Tibial nerve (tissue), 4 donors: ENCODE results near the gene PHF10. TPM values are rescaled to one million over a fixed set of nuclear protein-coding genes. Genes with fewer than 3 reads are reported as not detected.

Source experiments
- DNase-seq, 2 donors: peaks; one replicate each; pipeline ENCODE4 v3.0.0-alpha.2; 2019; ENCODE audit warnings: low spot score in 2 of 2
- H3K27ac ChIP-seq, 4 donors: fragments of 200-600 bp; sonication (generic) in 3 of 4; one replicate each; pipeline ENCODE4 v1.5.1; 2017 to 2019; ENCODE audit warnings: mild to moderate bottlenecking in 1 of 4
- H3K27me3 ChIP-seq, 2 donors: fragments of 200-600 bp; sonication (generic) in 1 of 2; one replicate each; pipeline versions ENCODE4 v1.5.1 to v1.6.0; 2017 to 2019
- H3K36me3 ChIP-seq, 3 donors: fragments of 200-600 bp; sonication (generic); one replicate each; pipeline ENCODE4 v1.5.1; 2018 to 2019
- H3K4me1 ChIP-seq, 4 donors: fragments of 200-600 bp; sonication (generic) in 3 of 4; one replicate each; pipeline ENCODE4 v1.5.1; 2017 to 2019
- H3K4me3 ChIP-seq, 4 donors: fragments of 200-600 bp; sonication (generic) in 3 of 4; one replicate each; pipeline ENCODE4 v1.5.1; 2017 to 2019; ENCODE audit warnings: mild to moderate bottlenecking in 1 of 4, moderate library complexity in 1 of 4
- H3K9me3 ChIP-seq, 4 donors: fragments of 200-600 bp; sonication (generic) in 3 of 4; one replicate each; pipeline ENCODE4 v1.5.1; 2017 to 2019
- EP300 ChIP-seq, 2 donors: sonication (generic); formaldehyde crosslinking; IDR thresholded peaks; one replicate each; pipeline ENCODE4 v1.6.1; 2017; ENCODE audit warnings: antibody characterized with exemption in 2 of 2, mild to moderate bottlenecking in 1 of 2
- POLR2A ChIP-seq, 2 donors: fragments of 450-650 bp; IDR thresholded peaks; one replicate each; pipeline ENCODE4 v1.6.1; 2017; ENCODE audit warnings: antibody characterized with exemption in 2 of 2, mild to moderate bottlenecking in 2 of 2, moderate library complexity in 2 of 2
- WGBS, 2 donors: methylation state at CpG; one replicate each; pipeline ENCODE4 v1.1.5; 2018; 5-methylcytosine and 5-hydroxymethylcytosine counted together
- total RNA-seq, 4 donors: library from RNA; depleted of rRNA; stranded (reverse); fragments of >200 nt; gene quantifications; one replicate each; pipeline ENCODE4 v1.1.0, GENCODE V29; 2016
- TF ChIP-seq, protein P1 (sequence below), 5 experiments: fragments of 200-600 bp in 3 of 5; fragments of 450-650 bp in 2 of 5; sonication (generic) in 3 of 5; IDR thresholded peaks; one replicate each; pipeline ENCODE4 v1.5.1; 2016 to 2019; ENCODE audit warnings: antibody characterized with exemption in 5 of 5, mild to moderate bottlenecking in 3 of 5, moderate library complexity in 2 of 5

Gene PHF10
- total RNA-seq, 4 donors from 2014 or later, result 48.3 to 54.5 (median 51.4) TPM

DNA sequence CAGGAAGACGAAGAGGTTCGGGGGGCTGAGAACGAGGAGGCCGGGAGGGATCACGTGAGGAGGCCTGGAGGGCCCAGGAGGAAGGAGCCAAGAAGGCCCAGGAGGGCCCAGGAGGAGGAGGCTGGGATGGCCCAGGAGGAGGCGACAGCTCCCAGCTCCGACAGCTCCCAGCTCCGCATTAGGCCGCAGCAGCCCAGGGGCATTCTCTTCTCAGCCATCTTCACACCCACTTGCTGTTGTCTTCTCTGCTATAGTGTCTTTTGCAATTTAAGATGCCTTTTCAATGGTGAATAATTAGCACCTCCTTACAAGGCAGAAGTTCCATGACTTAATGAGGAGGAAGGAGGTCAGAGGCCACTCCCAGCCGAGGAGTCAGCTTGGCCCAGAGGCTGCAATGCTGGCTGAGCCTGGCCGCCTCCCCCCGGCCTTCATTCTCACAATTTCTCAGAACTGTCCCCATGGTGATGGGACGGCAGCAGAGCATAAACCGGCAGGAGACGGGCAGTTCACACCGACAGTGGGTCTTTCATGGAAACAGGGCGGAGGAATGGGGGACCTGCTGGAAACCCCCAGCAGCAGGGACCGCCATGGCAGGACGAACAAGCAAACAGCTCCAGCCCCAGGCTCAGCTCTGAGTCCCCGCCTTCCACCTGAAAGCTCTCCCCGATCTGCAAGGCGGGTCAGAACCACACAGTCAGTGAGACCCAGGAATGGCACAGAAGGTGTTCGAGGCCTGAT lies 67.6 kb downstream of the PHF10 start:
- Histone ChIP-seq H3K27me3 (no peaks in the 10 kb centered on the region), H3K27ac (no peak overlapping the region), H3K4me1 (peaks cover 0 to 13% (median 0%) of the 10 kb centered on the region in 4 donors), H3K36me3 (peaks cover 0 to 71% (median 2%) of the 10 kb centered on the region in 3 donors), H3K4me3 (no peak overlapping the region), H3K9me3 (no peaks in the 10 kb centered on the region)
- DNase-seq, result no peak
- TF ChIP-seq, protein P1, sequence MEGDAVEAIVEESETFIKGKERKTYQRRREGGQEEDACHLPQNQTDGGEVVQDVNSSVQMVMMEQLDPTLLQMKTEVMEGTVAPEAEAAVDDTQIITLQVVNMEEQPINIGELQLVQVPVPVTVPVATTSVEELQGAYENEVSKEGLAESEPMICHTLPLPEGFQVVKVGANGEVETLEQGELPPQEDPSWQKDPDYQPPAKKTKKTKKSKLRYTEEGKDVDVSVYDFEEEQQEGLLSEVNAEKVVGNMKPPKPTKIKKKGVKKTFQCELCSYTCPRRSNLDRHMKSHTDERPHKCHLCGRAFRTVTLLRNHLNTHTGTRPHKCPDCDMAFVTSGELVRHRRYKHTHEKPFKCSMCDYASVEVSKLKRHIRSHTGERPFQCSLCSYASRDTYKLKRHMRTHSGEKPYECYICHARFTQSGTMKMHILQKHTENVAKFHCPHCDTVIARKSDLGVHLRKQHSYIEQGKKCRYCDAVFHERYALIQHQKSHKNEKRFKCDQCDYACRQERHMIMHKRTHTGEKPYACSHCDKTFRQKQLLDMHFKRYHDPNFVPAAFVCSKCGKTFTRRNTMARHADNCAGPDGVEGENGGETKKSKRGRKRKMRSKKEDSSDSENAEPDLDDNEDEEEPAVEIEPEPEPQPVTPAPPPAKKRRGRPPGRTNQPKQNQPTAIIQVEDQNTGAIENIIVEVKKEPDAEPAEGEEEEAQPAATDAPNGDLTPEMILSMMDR (IDR thresholded peaks at IDR 0.05), result no peak
- TF ChIP-seq POLR2A (IDR thresholded peaks at IDR 0.05) (no peak), EP300 (IDR thresholded peaks at IDR 0.05) (no peak)
- 85 to 89% methylated on average over 21 to 23 of the region's 23 CpGs for whole genome bisulfite sequencing, 2 donors

DNA sequence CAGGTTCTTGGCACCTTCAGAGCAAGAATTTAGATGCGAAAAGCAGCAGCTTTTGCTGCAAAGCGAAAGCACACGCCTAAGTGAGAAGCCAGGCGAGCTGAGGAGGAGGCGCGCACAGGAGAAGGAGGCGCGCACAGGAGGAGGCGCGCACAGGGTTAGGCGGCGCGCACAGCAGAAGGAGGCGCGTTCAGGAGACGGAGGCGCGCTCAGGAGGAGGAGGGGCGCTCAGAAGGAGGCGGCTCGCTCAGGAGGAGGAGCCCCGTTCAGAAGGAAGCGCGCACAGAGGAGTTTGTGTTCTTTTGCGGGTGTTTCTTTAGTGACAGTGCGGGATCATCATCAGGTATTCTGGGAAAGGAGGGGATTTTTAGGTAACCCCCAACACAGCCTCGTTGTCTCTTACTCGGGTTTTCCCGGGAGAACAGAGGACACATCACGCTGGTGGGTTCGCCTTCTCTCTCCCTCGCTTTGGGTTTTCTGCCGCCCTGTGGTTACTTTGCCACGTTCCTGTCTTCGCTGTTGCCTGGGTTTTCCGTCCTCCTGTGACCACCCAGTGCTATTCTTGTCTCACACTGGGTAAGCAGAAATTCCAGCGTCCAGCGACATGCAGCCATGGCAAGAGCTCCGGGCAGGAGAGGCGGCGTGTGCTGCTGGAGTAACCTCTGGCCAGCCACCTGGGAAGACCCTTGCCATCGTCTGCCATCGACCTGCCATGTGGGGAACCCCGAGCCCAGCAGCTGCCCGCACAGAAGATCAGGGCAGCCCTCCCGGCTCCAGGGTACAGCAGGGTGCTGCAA lies 69.5 kb downstream of the PHF10 start:
- Histone ChIP-seq H3K27me3 (no peaks in the 10 kb centered on the region), H3K9me3 (no peaks in the 10 kb centered on the region), H3K27ac (peak overlapping the region; percentile 67 to 85 (median 80)), H3K36me3 (peaks cover 0 to 58% (median 0%) of the 10 kb centered on the region in 3 donors), H3K4me1 (peaks cover 0 to 13% (median 0%) of the 10 kb centered on the region in 4 donors), H3K4me3 (peak overlapping the region; percentile 24 to 56 (median 38))
- TF ChIP-seq POLR2A (IDR thresholded peaks at IDR 0.05), result peak in 1 of 2 donors; percentile 53
- TF ChIP-seq, protein P1 (IDR thresholded peaks at IDR 0.05), result peak in 2 of 5 experiments; percentile 15 to 45
- peak in 1 of 2 donors; percentile 71 for TF ChIP-seq EP300 (IDR thresholded peaks at IDR 0.05)
- WGBS, 2 donors, result 62 to 67% methylated on average over 46 of the region's 46 CpGs
- peak; percentile 63 for DNase-seq

Other genes starting within 250 kb of the PHF10 start
- 10 to 100 TPM; 33.9 to 57.5 (median 52.5) TPM for gene WDR27, start 22.5 kb downstream of the PHF10 start, total RNA-seq
- gene C6orf120, start 22.4 kb downstream of the PHF10 start, total RNA-seq, result 10 to 100 TPM; 42.0 to 47.5 (median 45.0) TPM
- 1 to 10 TPM; 2.2 to 8.4 (median 5.4) TPM for gene DYNLT2, start 27.1 kb upstream of the PHF10 start, total RNA-seq
- 10 to 100 TPM; 27.4 to 58.3 (median 41.6) TPM for gene ERMARD, start 27.1 kb upstream of the PHF10 start, total RNA-seq